ENCODE measurements around the gene CACNB3.

- TF ChIP-seq CTCF (IDR thresholded peaks at IDR 0.05) (no peak), EZH2phosphoT487 (IDR thresholded peaks at IDR 0.05) (no peak)
Measured at GRCh38 chr12:48788524-48788853, 29.8 kb upstream of the CACNB3 start.

All from neural progenitor cell (in vitro differentiated cells).